GM19463 (cell line): ENCODE measurements around the gene CLEC18B.
A peak's percentile ranks its signal among the peaks of the same experiment; 100 is the strongest.
"Not testable (repeated sequence)": the region's sequence is repeated elsewhere in the genome, so short reads cannot be mapped to it uniquely, and the experiment has no call there.

ENCODE experiments used
- ATAC-seq: cut with Tn5 transposase; IDR thresholded peaks from one replicate; pipeline ENCODE4 v1.9.1; 2021; ENCODE audit warnings: mild to moderate bottlenecking, moderate library complexity; ENCODE audit not compliant: unreplicated experiment

CLEC18B gene

GRCh38 chr16:74409185-74409981, 11.9 kb downstream of the CLEC18B start:
- ATAC-seq = not testable (repeated sequence)

GRCh38 chr16:74407362-74407705, 13.9 kb downstream of the CLEC18B start:
- ATAC-seq = not testable (repeated sequence)

GRCh38 chr16:74406600-74407361, 14.5 kb downstream of the CLEC18B start:
- ATAC-seq = not testable (repeated sequence)

GRCh38 chr16:74404148-74404933, 16.9 kb downstream of the CLEC18B start:
- ATAC-seq = not testable (repeated sequence)

- not testable (repeated sequence) for ATAC-seq
These were observed 21.0 kb downstream of the CLEC18B start for GRCh38 chr16:74400238-74400637.

GRCh38 chr16:74398212-74398895, 22.9 kb downstream of the CLEC18B start:
- not testable (repeated sequence) for ATAC-seq

GRCh38 chr16:74396521-74397017, 24.7 kb downstream of the CLEC18B start:
- not testable (repeated sequence) for ATAC-seq

- not testable (repeated sequence) for ATAC-seq
These were observed 26.7 kb downstream of the CLEC18B start for GRCh38 chr16:74394604-74395003.

- ATAC-seq = not testable (repeated sequence)
These were observed 27.1 kb downstream of the CLEC18B start for GRCh38 chr16:74394131-74394530.

GRCh38 chr16:74391454-74392050, 29.7 kb downstream of the CLEC18B start:
- not testable (repeated sequence) for ATAC-seq

- ATAC-seq = not testable (repeated sequence)
These were observed 38.8 kb downstream of the CLEC18B start for GRCh38 chr16:74382339-74383034.

- ATAC-seq = not testable (repeated sequence)
These were observed 47.5 kb downstream of the CLEC18B start for GRCh38 chr16:74373847-74374184.

GRCh38 chr16:74372953-74373846, 48.1 kb downstream of the CLEC18B start:
- ATAC-seq = no peak

GRCh38 chr16:74372369-74372768, 48.9 kb downstream of the CLEC18B start:
- no peak for ATAC-seq

- ATAC-seq = not testable (repeated sequence)
These were observed 50.7 kb downstream of the CLEC18B start for GRCh38 chr16:74370338-74371135.

- ATAC-seq = peak; percentile 98
These were observed 53.0 kb downstream of the CLEC18B start for GRCh38 chr16:74368002-74368911.
